Measurements from ENCODE around the gene TMEM108.

DNA sequence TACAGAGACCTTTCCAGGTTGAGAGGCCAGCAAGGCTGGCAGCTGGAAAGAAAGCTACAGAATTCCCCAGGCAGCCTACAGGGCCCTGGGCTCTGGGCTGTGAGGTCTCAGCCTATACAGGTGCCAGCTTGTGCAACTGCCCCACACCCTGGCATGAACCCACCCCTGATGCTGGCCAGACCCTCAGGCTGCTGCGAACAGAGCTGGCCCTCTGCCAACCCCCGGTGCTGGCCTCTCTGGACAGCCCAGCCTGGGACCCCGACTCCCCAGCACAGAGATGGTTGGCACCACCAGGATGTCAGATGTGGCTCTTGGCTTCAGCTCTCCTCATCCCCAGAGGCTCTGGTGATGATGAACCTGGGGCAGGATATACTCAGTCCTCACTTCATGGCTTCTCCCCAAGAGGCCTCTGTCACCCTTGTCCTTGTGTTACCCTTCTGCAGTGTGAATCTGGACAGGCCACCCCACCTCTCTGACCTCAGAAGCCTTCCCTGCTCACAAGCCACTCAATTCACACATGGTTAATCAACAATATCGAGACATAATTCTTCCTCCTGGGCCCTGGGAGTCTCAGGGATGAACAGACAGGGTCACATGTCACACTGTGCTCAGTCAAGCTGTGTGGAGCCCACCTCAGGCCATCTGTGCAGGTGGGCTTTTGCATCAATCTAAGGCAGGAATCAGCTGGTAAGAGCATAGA lies 350.7 kb downstream of the TMEM108 start:
- TF ChIP-seq, protein P1, sequence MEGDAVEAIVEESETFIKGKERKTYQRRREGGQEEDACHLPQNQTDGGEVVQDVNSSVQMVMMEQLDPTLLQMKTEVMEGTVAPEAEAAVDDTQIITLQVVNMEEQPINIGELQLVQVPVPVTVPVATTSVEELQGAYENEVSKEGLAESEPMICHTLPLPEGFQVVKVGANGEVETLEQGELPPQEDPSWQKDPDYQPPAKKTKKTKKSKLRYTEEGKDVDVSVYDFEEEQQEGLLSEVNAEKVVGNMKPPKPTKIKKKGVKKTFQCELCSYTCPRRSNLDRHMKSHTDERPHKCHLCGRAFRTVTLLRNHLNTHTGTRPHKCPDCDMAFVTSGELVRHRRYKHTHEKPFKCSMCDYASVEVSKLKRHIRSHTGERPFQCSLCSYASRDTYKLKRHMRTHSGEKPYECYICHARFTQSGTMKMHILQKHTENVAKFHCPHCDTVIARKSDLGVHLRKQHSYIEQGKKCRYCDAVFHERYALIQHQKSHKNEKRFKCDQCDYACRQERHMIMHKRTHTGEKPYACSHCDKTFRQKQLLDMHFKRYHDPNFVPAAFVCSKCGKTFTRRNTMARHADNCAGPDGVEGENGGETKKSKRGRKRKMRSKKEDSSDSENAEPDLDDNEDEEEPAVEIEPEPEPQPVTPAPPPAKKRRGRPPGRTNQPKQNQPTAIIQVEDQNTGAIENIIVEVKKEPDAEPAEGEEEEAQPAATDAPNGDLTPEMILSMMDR (IDR thresholded peaks at IDR 0.05) = no peak
- no peak for TF ChIP-seq POLR2A (IDR thresholded peaks at IDR 0.05)
